GM23338 (cell line): ENCODE measurements around the gene SNTG2. TPM values are rescaled to one million over a fixed set of nuclear protein-coding genes. Genes with fewer than 3 reads are reported as not detected.

ENCODE experiments used
- CREB1 ChIP-seq: fragments of 250-450 bp; sonication (Bioruptor Pico); IDR thresholded peaks from 2 replicates; pipeline ENCODE4 v1.5.0; 2020; ENCODE audit warnings: low read depth, mild to moderate bottlenecking, moderate library complexity
- CTCF ChIP-seq, 2 experiments: fragments of 200-600 bp in 1 of 2; sonication (generic) in 1 of 2; conservative IDR thresholded peaks; 2 replicates each; pipeline versions ENCODE4 v1.5.1 to v1.6.1; 2016 to 2017; ENCODE audit warnings: antibody characterized with exemption in 2 of 2, low read depth in 2 of 2, mild to moderate bottlenecking in 2 of 2, moderate library complexity in 1 of 2
- ETS1 ChIP-seq: IDR thresholded peaks from 2 replicates; pipeline ENCODE4 v1.6.1; 2016; ENCODE audit warnings: antibody characterized with exemption
- EZH2 ChIP-seq: fragments of 200-600 bp; sonication (generic); IDR thresholded peaks from one replicate; pipeline ENCODE4 v1.8.0; 2017; ENCODE audit warnings: antibody characterized with exemption, mild to moderate bottlenecking, low read depth; ENCODE audit not compliant: unreplicated experiment
- JUNB ChIP-seq: IDR thresholded peaks from one replicate; pipeline ENCODE4 v1.6.1; 2016; ENCODE audit warnings: antibody characterized with exemption; ENCODE audit not compliant: unreplicated experiment
- POLR2AphosphoS5 ChIP-seq: IDR thresholded peaks from 2 replicates; pipeline ENCODE4 v1.6.1; 2016; ENCODE audit warnings: antibody characterized with exemption, low read depth
- STAT1 ChIP-seq: IDR thresholded peaks from one replicate; pipeline ENCODE4 v1.6.1; 2016; ENCODE audit warnings: antibody characterized with exemption; ENCODE audit not compliant: unreplicated experiment
- ZNF114 ChIP-seq: fragments of 250-450 bp; sonication (Bioruptor Pico); IDR thresholded peaks from 2 replicates; pipeline ENCODE4 v1.5.0; 2020; ENCODE audit warnings: mild to moderate bottlenecking, moderate library complexity
- ZNF462 ChIP-seq: fragments of 250-450 bp; sonication (Bioruptor Pico); IDR thresholded peaks from 2 replicates; pipeline ENCODE4 v1.5.0; 2020; ENCODE audit warnings: mild to moderate bottlenecking, moderate library complexity
- polyA plus RNA-seq: library from polyadenylated mRNA; unstranded; fragments of >200 nt; fragmentation: Nextera tagmentation; extraction: Ambion mirVana; gene quantifications from 2 replicates; pipeline ENCODE4 v1.2.1, GENCODE V29; 2016
- total RNA-seq: library from RNA; depleted of rRNA; stranded (reverse); fragments of >200 nt; shearing (Covaris generic); gene quantifications from 2 replicates; pipeline ENCODE4 v1.2.3, GENCODE V29; 2014

The SNTG2 gene
- total and polyA plus RNA-seq, 2 experiments from 2014 or later: 27.5 to 60.4 TPM

- no peak for TF ChIP-seq ZNF462 (CRISPR knock-in tag)
- TF ChIP-seq CREB1 (CRISPR knock-in tag): no peak
- TF ChIP-seq POLR2AphosphoS5: no peak
- no peak for TF ChIP-seq STAT1
- TF ChIP-seq CTCF (conservative IDR thresholded peaks at IDR 0.05; ENCODE audit: low read depth in 2 of 2): no peak
- no peak for TF ChIP-seq JUNB
- TF ChIP-seq EZH2: no peak
- no peak for TF ChIP-seq ETS1
- TF ChIP-seq ZNF114 (CRISPR knock-in tag): no peak
Observed at GRCh38 chr2:1168846-1169245, 218.2 kb downstream of the SNTG2 start (continued).
